Mesenteric fat pad (tissue), 1 donor: ENCODE results near the gene PSMD7. TPM values are rescaled to one million over a fixed set of nuclear protein-coding genes. Genes with fewer than 3 reads are reported as not detected.

Experiments
- DNase-seq: peaks from one replicate; pipeline ENCODE4 v3.0.0-alpha.2; 2020; ENCODE audit warnings: low spot score
- long read RNA-seq: library from polyadenylated mRNA; unstranded; transcript quantifications from one replicate; pipeline ENCODE4 v2.0.0, GENCODE V29; 2020
- total RNA-seq: library from RNA; stranded (reverse); fragmentation: NEBNext Ultra II Directional; extraction: Animal tissue kit (Norgen Biotek cat#: 25700); gene quantifications from one replicate; pipeline ENCODE4 v1.2.1, GENCODE V29; 2021
- donor health status: DM: yes; HTN: yes; CAD: no.

PSMD7 gene
- total RNA-seq, result 86.5 TPM
- long read RNA-seq, transcript PSMD7-205 (6 exons, 931 nt), result minor isoform, 5 of 287 reads
- long read RNA-seq, transcript PSMD7-201 (7 exons, 1,670 nt), result major isoform, 248 of 287 reads
- long read RNA-seq, partial matches to known transcripts, result 5 of 287 reads
- long read RNA-seq, other reads (novel, unspliced or antisense), result 29 of 287 reads

DNA sequence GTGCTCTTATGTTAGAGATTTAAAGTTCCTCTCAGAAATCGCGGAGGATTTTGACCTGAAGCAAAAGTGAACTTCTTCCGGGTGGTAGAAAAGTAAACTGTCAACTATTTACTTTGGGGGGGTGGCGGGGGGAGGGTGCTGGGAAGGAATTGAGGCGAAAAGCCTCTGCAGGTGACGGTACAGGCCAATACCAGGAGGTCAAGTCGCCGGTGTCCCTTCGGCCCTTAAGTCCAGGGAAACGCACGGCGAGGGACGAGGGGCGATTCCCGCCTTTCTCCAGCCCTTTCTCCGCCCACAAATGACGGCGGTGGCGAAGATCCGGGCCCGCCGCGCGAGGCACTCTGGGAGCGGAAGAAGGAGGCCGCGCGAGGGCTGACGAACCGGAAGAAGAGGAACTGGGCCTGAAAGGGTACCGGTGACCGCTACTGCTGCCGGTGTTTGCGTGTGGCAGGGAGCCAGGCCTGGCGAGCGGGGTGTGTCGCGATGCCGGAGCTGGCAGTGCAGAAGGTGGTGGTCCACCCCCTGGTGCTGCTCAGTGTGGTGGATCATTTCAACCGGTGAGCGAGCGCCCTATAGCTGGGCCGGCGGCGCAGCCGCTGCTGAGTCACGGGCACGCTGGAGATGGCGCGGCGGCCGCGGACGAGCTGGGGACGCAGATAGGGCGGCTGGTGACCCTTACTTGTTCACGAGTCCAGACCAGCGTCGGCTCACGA lies at the start of gene PSMD7:
TSS of gene PSMD7 (plus strand) at position 383 of the 713 bp plus-strand sequence. CDS start at position 484, 101 bp downstream.
- DNase-seq, result peak; percentile 98

DNA sequence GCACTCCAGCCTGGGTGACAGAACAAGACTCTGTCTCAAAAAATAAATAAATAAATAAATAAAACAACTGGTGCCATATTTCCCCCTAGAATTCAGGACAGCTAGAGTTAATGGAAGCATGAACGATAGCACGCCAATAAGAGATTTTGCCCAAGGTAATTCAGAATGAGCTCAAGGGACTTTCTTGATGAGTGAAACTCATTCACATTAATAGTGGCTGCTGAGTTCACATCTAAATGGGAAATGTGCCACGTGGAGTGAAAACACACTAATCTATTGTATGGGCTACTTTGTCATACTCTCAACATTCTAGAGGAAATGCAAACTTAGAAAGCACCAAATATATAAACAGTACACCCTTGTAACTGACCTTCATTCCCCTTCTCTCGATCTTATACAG lies 47.4 kb upstream of the PSMD7 start:
- DNase-seq, result no peak

DNA sequence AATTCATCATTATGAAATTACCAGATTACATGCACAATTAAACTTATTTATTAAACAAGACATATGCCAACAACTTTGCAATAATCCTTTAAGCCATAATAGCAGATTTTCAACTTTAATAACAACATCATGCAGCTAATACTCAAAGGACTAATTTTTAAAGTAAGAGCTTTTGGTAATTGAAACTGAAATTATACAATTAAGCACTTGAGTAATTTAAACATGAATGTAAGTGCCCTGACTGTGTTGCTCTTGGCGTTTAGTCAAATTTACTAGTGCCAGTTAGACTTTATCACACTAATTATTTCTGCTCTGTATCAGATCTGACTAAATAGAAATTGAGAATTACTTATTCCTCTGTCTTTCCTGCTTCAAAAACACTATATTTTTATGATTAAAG lies 46.8 kb upstream of the PSMD7 start:
- no peak for DNase-seq

DNA sequence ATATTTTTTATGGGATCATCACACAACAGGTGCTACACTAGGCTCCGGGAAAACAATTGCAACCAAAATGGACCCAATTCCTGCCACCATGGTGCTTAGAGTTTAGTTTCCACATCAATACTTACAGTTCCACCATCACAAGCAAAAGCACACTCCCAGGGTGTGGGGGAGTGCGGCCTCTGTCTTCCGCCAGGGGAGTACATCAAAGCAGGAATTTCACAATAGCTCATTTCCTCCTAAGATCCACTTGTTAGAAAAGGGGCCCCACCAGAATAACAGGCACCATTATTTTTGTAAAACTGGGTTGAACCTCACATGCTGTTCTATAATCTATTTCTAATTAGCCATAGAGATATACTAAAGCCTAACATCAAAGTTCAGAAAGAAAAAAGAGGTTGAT lies 44.3 kb upstream of the PSMD7 start:
- DNase-seq, result no peak

DNA sequence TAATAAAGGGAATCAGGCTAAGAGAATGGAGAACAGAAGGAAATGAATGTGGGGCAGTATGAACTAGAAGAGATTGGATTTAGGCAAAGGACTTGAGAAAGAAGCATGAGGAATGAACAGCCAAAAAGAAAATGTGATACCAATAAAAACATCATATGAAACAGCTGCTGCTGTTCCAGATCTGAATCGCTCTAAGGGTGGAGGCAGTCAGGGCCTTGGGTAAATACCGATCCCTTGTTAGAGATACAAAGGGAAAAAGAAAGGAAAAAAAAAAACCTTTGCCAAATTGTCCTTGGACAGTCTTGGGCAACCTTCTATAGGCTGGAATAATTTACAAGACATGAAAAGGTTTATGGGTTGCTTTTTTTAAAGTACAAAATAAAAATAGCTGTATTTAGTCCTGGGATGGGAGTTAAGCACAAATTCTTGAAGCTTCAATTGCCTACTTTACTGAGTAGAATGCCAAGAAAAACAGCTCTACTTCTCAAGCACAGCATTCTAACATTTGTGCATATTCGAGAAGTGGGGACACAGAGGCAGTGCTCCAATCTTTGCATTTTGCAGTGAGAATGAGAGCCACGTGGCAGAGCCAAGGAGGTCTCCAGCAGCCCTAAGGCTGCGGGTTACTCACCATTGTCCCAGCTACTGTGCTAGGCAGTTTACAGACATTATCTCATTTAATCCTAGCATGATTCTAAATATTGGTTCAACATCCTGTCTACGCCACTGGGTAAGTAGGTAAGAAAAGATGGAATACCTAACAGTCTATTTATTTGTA lies 43.3 kb upstream of the PSMD7 start:
- no peak for DNase-seq

DNA sequence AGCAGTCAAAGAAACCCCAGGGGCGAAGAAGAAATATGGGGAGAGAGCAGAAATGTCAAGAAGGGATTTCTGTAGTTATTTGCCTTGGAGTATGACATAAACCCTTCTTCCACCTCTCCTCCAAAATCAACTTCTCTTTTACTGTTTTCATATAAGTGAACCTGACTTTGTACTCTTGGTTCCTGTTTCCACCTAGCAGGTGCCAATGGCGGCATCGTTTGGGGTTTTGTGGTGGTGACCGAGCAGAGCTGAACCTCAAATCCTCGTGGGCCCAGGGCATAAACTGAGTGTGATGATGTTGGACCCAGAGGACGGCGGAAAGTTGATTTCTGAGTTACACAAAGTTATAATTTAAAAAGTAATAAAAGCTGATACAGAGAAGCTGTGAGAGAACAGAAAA lies 39.6 kb upstream of the PSMD7 start:
- no peak for DNase-seq

DNA sequence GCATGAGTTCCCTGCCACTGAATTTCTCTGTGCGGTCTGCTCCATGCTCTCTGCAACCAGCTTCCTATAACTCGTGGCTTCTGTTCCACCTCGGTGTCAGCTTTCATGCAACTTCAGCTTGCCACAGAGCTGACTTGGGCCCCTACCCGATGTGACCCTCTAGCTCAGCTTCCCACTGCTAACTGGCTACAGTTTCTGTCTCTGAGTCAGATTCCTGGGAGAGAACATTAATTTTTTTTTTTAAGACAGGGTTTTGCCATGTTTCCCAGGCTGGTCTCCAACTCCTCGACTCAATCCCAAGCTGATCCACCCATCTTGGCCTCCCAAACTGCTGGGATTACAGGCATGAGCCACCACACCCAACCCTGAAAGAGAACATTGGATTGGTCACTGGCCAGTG lies 35.5 kb upstream of the PSMD7 start:
- no peak for DNase-seq

DNA sequence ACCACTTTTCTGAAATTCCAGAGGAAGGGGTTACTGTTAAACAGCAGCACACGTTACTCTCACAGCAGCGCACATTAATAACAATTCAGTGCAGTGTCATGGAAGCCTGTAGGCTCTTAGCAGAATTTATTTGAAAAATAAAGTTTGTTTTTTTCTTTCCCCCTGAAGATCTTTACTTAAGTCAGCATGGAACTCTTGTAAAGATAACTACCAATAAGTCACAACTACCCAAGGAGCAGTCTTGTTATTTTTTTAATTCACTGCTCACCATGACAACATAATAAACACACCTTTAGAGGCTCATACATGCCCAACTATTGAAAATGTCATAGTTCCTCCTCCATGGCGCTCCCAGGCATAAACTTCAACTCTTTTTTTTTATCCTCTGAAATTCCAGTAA lies 31.8 kb upstream of the PSMD7 start:
- no peak for DNase-seq

DNA sequence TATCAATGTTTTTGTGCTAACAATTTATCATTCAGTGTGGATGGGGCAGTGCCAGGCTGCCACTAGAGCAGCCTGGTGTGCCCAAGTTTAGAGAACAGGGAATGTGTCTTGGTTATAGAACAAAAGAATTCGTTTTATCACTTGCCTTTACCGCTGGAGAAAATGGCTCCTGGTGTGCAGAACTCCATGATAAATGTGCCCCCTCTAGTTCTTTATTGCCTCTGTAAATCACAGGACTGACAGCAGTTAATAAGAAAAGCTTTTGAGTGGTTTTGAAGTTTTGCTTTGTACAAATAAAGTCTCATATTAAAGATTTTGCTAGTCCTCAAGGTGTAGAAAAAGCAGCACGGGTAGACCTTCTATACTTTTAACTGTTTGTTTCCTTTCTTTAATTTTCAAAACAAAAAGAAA lies 28.2 kb upstream of the PSMD7 start:
- DNase-seq, result no peak

DNA sequence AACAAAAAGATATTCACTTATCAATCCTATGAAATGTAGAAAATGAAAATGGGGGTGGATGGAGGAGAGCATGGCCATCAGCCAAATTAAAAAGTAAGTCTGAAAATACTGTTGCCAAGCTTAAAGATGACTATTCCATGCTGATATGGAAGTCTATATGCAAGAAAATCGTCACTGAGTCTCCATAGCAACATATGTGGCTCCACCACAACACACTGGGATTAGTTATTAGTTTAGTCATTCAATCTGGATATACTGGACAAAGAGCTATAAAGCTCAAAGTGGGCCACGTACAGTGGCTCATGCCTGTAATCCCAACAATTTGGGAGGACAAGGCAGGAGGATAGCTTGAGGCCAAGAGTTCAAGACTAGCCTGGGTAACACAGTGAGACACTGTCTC lies 24.7 kb upstream of the PSMD7 start:
- DNase-seq, result no peak

DNA sequence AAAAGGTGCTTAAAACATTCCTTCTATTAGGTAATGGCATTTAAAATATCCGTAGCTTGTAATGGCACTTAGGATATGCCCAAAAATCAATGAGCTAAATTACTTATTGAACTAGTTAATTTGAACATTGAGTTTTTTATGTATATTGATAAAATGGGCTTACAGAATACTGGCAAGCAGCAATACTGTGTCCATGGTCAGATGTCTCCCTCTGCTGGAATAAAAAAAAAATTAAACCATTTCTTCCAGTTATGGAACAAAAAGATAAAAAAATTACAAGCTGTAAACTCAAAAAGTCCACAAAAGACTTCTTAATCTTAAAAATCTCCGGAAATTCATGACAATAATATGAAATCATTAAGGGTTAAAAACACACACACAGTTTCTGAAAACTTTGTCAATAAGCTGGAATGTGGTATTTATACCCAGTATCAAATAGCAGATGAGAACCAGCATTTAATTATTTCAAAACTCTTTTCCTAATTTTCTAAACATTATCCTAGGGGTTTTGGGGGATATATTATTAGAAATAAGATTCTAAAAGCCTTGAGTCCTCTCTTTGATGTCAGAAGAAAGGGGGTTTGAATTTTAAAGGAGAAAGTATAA lies 21.5 kb upstream of the PSMD7 start:
- no peak for DNase-seq

DNA sequence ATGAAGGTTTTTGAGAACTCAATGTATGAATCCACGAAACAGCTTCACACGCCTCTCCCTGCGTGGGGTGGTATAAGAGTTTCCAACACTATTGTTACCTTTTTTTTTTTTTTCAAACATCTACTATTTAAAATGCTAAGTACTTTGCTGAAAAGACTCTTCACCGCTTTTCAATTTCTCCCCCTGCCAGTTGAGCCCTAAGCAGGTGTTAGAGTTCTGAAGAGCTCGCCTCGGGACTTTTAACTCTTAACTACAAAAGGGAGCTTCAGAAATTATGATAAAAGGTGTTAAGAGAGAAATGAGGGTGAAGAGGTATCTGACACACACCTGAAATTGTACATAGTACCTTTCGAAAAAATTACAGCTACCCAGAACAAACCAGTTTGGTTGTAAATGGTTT lies 20.9 kb upstream of the PSMD7 start:
- DNase-seq, result no peak

DNA sequence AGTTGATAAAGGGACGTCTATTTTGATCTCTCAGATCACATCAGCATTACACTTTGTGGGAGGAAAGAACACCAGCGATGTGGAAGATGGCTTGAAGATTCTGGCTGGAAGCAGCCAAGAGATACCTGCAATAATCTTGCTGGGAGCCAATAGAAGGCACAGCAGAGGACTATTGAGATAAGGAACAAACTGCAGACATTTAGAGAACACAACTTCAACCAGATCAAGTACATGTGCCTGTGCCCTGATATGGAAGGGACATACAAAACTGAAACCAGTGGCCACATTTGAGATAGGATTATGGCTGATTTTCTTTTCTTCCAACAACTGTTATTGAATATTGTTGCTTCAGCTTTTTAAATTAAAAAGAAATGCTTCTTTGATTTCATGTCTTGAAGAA lies 18.6 kb upstream of the PSMD7 start:
- DNase-seq, result no peak

DNA sequence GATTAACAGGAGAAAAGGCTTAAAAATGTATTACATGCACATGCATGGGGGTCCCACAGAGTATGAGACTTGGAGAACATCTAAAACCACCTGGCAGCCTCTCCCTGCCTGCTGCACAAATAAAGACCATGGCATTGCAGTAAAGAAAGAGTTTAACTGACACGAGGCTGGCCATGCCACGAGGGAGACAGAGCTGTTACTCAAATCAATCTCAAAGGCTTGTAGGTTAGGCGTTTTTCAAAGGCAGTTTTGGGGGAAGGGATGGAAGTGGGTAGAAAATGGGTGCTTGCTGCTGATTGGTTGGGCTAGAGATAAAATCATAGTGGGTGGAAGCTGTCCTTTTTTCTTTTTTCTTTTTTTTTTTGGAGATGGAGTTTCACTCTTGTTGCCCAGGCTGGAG lies 17.3 kb upstream of the PSMD7 start:
- no peak for DNase-seq

DNA sequence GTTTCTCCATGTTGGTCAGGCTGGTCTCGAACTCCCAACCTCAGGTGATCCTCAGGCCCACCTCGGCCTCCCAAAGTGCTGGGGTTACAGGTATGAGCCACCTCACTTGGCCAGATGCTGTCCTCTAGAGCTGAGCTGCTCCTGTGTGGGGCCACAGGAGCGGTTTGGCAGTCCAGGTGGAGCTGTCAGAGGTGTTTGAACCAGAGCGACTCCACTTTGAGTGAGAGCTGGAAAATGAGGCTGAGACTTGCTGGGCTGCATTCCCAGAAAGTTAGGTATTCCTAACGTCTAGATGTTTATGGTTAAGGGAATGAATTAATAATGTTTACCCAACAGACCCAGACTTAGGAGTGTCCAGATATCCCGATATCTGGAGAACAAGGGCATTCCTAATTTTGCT lies 16.8 kb upstream of the PSMD7 start:
- DNase-seq, result no peak

DNA sequence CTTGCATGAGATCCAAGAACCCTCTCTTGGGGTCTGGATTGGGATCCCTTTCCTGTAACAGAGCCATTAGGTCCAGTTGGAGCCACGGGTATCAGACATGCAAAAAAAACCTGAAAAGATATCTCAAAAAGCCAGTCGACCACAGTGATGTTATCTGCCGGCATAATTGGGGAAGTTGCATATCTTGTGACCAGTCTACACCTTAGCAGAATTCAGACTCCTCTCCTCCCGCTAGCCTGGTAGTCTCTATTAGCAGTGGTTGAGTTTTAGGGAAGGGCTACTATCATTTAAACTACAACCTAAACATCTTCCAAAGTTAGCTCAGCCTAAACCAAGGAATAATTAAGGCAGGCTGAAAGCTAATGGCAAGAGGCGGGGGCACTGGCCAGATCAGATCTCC lies 16.2 kb upstream of the PSMD7 start:
- no peak for DNase-seq

DNA sequence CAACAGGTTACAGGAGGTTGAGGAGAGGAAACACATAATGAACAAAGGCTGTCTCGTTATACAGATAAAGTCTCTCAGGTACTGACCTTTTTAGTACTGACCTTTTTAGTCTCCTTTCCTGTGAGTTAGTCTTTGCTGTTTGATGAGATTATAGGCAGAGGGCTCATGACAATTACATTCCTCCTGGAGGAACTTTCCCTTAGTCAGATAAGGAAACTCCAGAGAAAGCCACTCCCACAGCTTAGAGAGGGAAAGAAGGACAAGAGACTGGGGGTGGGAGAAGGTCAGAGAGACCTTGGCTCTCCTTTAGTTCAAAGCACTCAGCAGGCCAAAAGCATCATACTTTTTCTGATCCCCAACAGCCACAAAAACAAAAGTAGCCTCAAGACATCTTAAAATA lies 15.3 kb upstream of the PSMD7 start:
- no peak for DNase-seq

DNA sequence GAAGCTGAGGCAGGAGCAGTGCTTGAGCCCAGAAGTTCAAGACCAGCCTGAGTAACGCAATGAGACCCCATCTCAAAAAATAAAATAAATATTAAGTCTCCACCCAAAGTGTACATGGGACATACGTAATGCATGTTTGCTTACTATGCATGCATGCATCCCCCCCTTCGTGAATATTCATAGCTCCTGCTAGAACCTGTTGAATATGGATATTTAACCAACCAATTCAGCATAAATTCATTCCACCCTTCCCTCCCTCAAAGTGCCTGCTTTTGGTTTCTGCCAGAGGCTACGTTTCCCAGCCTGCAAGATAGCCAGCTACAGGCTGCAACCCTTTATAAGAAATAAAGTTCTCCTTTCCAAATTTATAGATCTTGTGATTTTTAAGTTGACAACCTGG lies 12.9 kb upstream of the PSMD7 start:
- DNase-seq, result no peak

DNA sequence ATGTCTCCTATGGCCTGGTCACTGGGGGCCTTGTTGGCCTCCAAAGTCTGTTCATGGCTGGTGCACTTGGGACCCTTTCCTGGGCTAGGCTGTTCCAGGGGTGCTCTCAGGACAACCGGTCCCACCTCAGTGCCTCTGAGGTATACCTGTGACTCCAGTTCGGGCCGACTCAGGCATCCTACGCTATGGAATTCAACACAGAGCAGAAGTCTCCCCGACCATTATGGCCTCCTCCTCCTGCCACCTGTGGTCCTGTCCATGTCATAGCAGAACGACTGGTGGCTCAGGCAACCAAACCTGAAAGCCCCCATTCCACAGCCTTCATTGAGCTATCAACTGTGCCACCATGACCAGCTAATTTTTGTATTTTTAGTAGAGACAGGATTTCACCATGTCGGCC lies 8.5 kb upstream of the PSMD7 start:
- no peak for DNase-seq

DNA sequence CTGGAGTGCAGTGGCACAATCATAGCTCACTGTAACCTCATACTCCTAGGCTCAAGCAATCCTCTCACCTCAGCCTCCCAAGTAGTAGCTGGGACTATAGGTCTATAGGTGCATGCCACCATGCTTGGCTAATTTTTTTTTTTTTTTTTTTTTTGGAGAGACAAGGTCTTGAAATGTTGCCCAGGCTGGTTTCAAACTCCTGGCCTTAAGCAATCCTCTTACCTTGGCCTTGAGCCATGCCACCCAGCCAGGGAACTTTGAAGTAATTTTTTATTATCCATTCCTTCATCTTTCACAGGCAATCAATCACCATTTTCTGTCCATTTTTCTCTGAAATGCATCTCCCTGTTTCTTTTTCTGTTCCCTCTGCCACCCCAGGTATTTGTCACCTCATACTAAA lies 6.3 kb upstream of the PSMD7 start:
- DNase-seq, result no peak

DNA sequence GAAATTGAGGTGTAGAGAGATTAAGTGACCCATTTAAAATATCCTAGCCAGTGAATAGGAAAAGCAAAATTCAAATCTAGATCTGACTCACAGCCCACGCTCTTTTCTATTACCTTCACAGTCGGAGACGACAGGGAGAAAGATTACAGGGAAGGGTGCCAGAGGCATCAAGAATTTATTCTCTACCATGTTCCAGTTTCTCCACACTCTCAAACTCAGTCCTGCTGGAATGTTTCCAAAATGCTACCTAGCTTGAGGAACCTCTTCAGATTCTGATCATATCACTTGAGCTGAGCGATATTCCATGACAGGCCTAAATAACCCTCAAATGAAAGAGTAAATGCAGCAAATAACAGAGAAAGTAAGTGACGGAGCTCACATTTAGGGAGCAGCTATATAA lies 5.4 kb upstream of the PSMD7 start:
- no peak for DNase-seq

DNA sequence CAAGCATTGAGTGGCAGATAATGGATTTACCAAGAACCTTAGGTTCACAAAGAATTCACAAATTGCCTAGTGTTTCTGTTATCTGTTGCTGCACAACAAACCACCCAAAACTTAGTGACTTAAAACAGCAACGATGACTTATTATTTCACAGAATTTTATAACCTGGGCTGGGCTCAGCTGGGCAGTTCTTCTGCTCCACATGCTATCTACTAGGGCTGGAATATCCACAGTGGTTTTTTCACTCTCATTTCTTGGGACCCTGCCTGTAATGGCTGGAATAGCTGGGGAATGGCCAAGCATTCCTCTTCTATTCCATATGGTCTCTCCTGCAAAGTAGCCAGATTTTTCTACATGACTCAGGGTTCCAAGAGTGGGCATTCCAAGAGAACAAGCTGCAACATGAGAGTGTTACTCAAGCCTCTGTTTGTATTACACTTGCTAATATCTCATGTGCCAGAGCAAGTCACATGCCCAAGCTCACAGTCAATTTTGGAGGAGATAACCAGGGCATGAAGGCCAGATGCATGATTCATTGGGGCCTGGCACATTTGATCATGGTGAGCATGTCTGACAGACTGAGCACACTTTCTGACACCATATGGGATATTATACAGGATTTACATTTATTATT lies 4.9 kb upstream of the PSMD7 start:
- no peak for DNase-seq
